A549 (cell line): ENCODE data around the gene MARCKSL1. TPM values are rescaled to one million over a fixed set of nuclear protein-coding genes. Genes with fewer than 3 reads are reported as not detected.

Source experiments
- ATAC-seq, 2 experiments: fragments of 200-7000 bp in 1 of 2; fragments of >200 bp in 1 of 2; cut with Nextera tagmentation in 1 of 2; cut with Tn5 transposase in 1 of 2; 3 replicates each; pipeline versions ENCODE4 v1.8.0 to v1.9.1; 2018 to 2020; ENCODE audit warnings: mild to moderate bottlenecking in 1 of 2, moderate library complexity in 1 of 2
- CTCF ChIA-PET: fragments of 300-600 bp; sonication (Branson Sonifier 250); formaldehyde crosslinking; extraction: SDS; loops from one replicate; lab custom pipeline; 2021; ENCODE audit warnings: antibody characterized with exemption, inconsistent platforms; lab: Yijun Ruan, JAX
- POLR2A ChIA-PET: fragments of 350-600 bp; formaldehyde crosslinking; extraction: SDS; loops from one replicate; lab custom pipeline; 2021; ENCODE audit warnings: antibody characterized with exemption, inconsistent platforms; lab: Yijun Ruan, JAX
- DNase-seq, 2 experiments: peaks; one replicate each; pipeline versions ENCODE4 v3.0.0 to v3.0.0-alpha.2; 2011 to 2016; ENCODE audit warnings: low read depth in 1 of 2, low spot score in 1 of 2
- FAIRE-seq: peaks from 2 replicates; lab custom pipeline; 2011; peaks lifted over from hg19 to GRCh38; lab: Jason Lieb, UNC
- H3K27ac ChIP-seq, 2 experiments: fragments of >200 bp; sonication (Bioruptor Twin); formaldehyde crosslinking; 3 replicates each; pipeline ENCODE4 v1.5.1; 2016 to 2017
- H3K4me1 ChIP-seq: fragments of >200 bp; sonication (Bioruptor Twin); formaldehyde crosslinking; 3 replicates; pipeline ENCODE4 v1.6.1; 2016
- H3K4me2 ChIP-seq: fragments of >200 bp; sonication (Bioruptor Twin); formaldehyde crosslinking; 3 replicates; pipeline ENCODE4 v1.6.1; 2016
- H3K4me3 ChIP-seq: fragments of >200 bp; sonication (Bioruptor Twin); formaldehyde crosslinking; 3 replicates; pipeline ENCODE4 v1.5.1; 2016
- H3K9me3 ChIP-seq: fragments of >200 bp; sonication (Bioruptor Twin); formaldehyde crosslinking; 3 replicates; pipeline ENCODE4 v1.6.1; 2016
- ATOH8 ChIP-seq: fragments of 250-450 bp; sonication (Bioruptor Pico); IDR thresholded peaks from 2 replicates; pipeline ENCODE4 v1.5.0; 2020; ENCODE audit warnings: low read depth, mild to moderate bottlenecking, moderate library complexity
- BCL3 ChIP-seq: fragments of >200 bp; sonication (Bioruptor Twin); formaldehyde crosslinking; IDR thresholded peaks from 3 replicates; pipeline ENCODE4 v1.6.1; 2016
- CBX2 ChIP-seq: fragments of 200-600 bp; sonication (generic); IDR thresholded peaks from 2 replicates; pipeline ENCODE4 v1.6.1; 2016; ENCODE audit warnings: low read depth, mild to moderate bottlenecking, borderline replicate concordance
- CTCF ChIP-seq: fragments of >200 bp; sonication (Bioruptor Twin); formaldehyde crosslinking; IDR thresholded peaks from 3 replicates; pipeline ENCODE4 v1.5.1; 2016
- ELK1 ChIP-seq: fragments of 150-350 bp; IDR thresholded peaks from 2 replicates; pipeline ENCODE4 v1.6.1; 2014; ENCODE audit warnings: low read depth, mild to moderate bottlenecking, low read length
- GATA3 ChIP-seq: IDR thresholded peaks from 2 replicates; pipeline ENCODE4 v1.6.1; 2012; ENCODE audit warnings: borderline replicate concordance
- HOXB5 ChIP-seq: fragments of 250-450 bp; sonication (Bioruptor Pico); IDR thresholded peaks from 2 replicates; pipeline ENCODE4 v1.5.0; 2020; ENCODE audit warnings: mild to moderate bottlenecking, moderate library complexity
- JUN ChIP-seq, 2 experiments: fragments of >200 bp; sonication (Bioruptor Twin); formaldehyde crosslinking; IDR thresholded peaks; 2 replicates in 1 of 2; 3 replicates in 1 of 2; pipeline ENCODE4 v1.6.1; 2016 to 2017
- KDM1A ChIP-seq: fragments of 200-600 bp; sonication (generic); IDR thresholded peaks from 2 replicates; pipeline ENCODE4 v1.6.1; 2016; ENCODE audit warnings: low read depth, mild to moderate bottlenecking
- MAX ChIP-seq: IDR thresholded peaks from 2 replicates; pipeline ENCODE4 v1.6.1; 2012
- PHF8 ChIP-seq: fragments of 200-600 bp; sonication (generic); IDR thresholded peaks from 2 replicates; pipeline ENCODE4 v1.6.1; 2016; ENCODE audit warnings: low read depth, mild to moderate bottlenecking, antibody characterized with exemption, moderate library complexity, borderline replicate concordance
- POLR2A ChIP-seq: IDR thresholded peaks from 2 replicates; pipeline ENCODE4 v1.6.1; 2012; ENCODE audit warnings: mild to moderate bottlenecking, low read length
- REST ChIP-seq: fragments of 200-600 bp; sonication (generic); IDR thresholded peaks from 2 replicates; pipeline ENCODE4 v1.6.1; 2016; ENCODE audit warnings: antibody characterized with exemption, mild to moderate bottlenecking, moderate library complexity
- TFCP2L1 ChIP-seq: fragments of 250-450 bp; sonication (Bioruptor Pico); IDR thresholded peaks from 2 replicates; pipeline ENCODE4 v1.5.0; 2021; ENCODE audit warnings: mild to moderate bottlenecking
- WGBS: methylation state at CpG from one replicate; pipeline ENCODE4 v1.1.6; 2017; ENCODE audit errors: missing lambda C conversion rate; 5-methylcytosine and 5-hydroxymethylcytosine counted together
- polyA plus RNA-seq, 4 experiments: library from polyadenylated mRNA; depleted of rRNA in 3 of 4; stranded (reverse); fragments of >200 nt; fragmentation: RNase III in 1 of 4; extraction: RNeasy Plus Mini Kit Qiagen cat#74134 plus additional on column Dnase treatment in 1 of 4; gene quantifications; 2 replicates in 3 of 4; 3 replicates in 1 of 4; pipeline ENCODE4 v1.2.3, GENCODE V29; 2011 to 2017

The MARCKSL1 gene
- polyA plus RNA-seq, 2 of the 4 experiments (the other 2 are of a cell fraction) = 62.6 to 73.2 TPM

DNA sequence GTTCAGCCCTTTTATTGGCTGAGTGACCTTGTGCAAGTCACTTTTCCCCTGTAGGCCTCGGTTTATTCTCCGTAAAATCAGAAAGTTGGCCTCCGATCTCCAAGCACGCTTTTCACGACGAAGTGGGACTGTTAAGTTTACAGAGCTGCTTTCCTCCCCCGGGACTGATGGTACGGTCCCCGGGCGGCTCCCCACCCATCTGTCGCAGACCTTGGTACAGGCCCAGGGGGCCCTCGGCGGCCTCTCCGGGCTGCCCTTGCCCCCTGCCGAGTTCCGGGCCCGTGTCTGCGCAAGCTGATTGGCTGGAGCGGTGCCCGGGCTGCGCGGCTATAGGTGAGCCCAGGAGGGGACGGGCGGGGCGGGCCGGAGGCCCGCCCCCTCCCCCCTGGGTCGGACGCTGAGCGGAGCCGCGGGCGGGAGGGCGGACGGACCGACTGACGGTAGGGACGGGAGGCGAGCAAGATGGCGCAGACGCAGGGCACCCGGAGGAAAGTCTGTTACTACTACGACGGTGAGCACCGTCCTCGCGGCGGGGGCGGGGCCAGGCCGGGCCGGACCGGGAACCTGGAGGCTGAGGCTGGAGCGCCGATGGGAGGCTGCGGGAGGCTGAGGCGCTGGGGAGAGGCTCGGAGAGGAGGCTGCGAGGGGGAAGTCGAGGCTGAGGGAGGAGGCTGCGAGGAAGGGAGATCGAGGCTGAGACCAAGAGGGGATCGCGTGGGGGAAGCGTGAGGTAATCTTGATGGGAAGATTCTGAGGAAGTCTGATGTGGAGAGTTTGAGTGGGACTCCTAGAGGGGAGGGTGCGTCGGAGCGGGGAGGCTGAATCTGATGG lies 44.1 kb downstream of the MARCKSL1 start, which contains the start of gene HDAC1:
Gene HDAC1, plus strand, starts transcription at position 376 of the 831 bp plus-strand sequence. Its CDS starts 87 bp downstream, at position 463.
- CTCF ChIA-PET = interaction anchor here (0.9 to 2.8 kb wide), 5 partner anchors 12 to 77 kb away, joined by 3 to 9 read pairs (median 3); no protein-coding TSS in a partner anchor
- ATAC-seq (peak; percentile 97 to 98), DNase-seq (peak; percentile 88 to 94), FAIRE-seq (no peak)
- WGBS = 2% methylated on average over 15 of the region's 67 CpGs
- POLR2A ChIA-PET = interaction anchor here (0.7 to 1.4 kb wide), 4 partner anchors 24 to 51 kb away, joined by 3 to 11 read pairs (median 6); partner anchors contain the start of gene MARCKSL1
- H3K27ac ChIP-seq = peak within 1 kb of the TSS; percentile 92 to 95
- TF ChIP-seq JUN (IDR thresholded peaks at IDR 0.05) (peak; percentile 70 to 78; a peak in 4 of 5 replicates), KDM1A (0 out of 2 replicates have a peak, but pooled peaks have one; percentile 53), HOXB5 (no peak), MAX (peak; percentile 77), REST (peak; percentile 83), PHF8 (peak; percentile 44; the same call in 1 of the 2 replicates), ELK1 (no peak), ATOH8 (CRISPR knock-in tag) (no peak), CBX2 (no peak), CTCF (no peak), BCL3 (peak; percentile 52; the same call in 1 of the 3 replicates), GATA3 (peak; percentile 54), TFCP2L1 (no peak), POLR2A (peak; percentile 69)
- peak within 1 kb of the TSS; percentile 84 for H3K4me2 ChIP-seq
- peak within 1 kb of the TSS; percentile 90 for H3K4me3 ChIP-seq
- H3K4me1 ChIP-seq = peaks cover 22% of the 10 kb centered on the region
- no peaks in the 10 kb centered on the region for H3K9me3 ChIP-seq
